ENCODE measurements around the gene CDH5. TPM values are rescaled to one million over a fixed set of nuclear protein-coding genes. Genes with fewer than 3 reads are reported as not detected.

CDH5 gene
- total RNA-seq, 2 experiments from 2014 or later: not detected

GRCh38 chr16:66357523-66357928, 9.0 kb upstream of the CDH5 start:
- Mint-ChIP-seq H3K9me3 (no peaks in the 10 kb centered on the region), H3K27ac (no peak overlapping the region), H3K27me3 (ENCODE audit: low read depth) (peaks cover 30% of the 10 kb centered on the region), H3K4me3 (no peak overlapping the region), H3K4me1 (ENCODE audit: low read depth) (no peaks in the 10 kb centered on the region), H3K36me3 (ENCODE audit: low read depth) (no peaks in the 10 kb centered on the region)
- CTCF ChIA-PET: interaction anchor here (0.8 to 4.1 kb wide), 20 partner anchors 9 to 251 kb away, joined by 3 to 53 read pairs (median 4); partner anchors contain the start of gene CDH5
- peak; percentile 47 for DNase-seq
- intact Hi-C loops (cut with micrococcal nuclease): loop anchor here (1.0 to 5.0 kb wide), 2 partner anchors 126 to 230 kb away; no protein-coding TSS in a partner anchor

- H3K36me3 Mint-ChIP-seq (ENCODE audit: low read depth): no peaks in the 10 kb centered on the region
- CTCF ChIA-PET: interaction anchor here (0.8 to 4.1 kb wide), 12 partner anchors 9 to 129 kb away, joined by 3 to 53 read pairs (median 5); partner anchors contain the start of gene CDH5
- no peaks in the 10 kb centered on the region for H3K9me3 Mint-ChIP-seq
- DNase-seq: no peak
- intact Hi-C loops (cut with micrococcal nuclease): loop anchor here (5.0 kb wide), 1 partner anchor 229 kb away; no protein-coding TSS in a partner anchor
- H3K27me3 Mint-ChIP-seq (ENCODE audit: low read depth): peaks cover 37% of the 10 kb centered on the region
- no peak overlapping the region for H3K4me3 Mint-ChIP-seq
- H3K27ac Mint-ChIP-seq: no peak overlapping the region
- no peaks in the 10 kb centered on the region for H3K4me1 Mint-ChIP-seq (ENCODE audit: low read depth)
These were observed 8.3 kb upstream of the CDH5 start for GRCh38 chr16:66358231-66358630.

GRCh38 chr16:66359012-66359411, 7.5 kb upstream of the CDH5 start:
- Mint-ChIP-seq H3K27me3 (ENCODE audit: low read depth) (peaks cover 35% of the 10 kb centered on the region), H3K9me3 (no peaks in the 10 kb centered on the region), H3K27ac (no peak overlapping the region), H3K4me1 (ENCODE audit: low read depth) (no peaks in the 10 kb centered on the region), H3K4me3 (no peak overlapping the region), H3K36me3 (ENCODE audit: low read depth) (no peaks in the 10 kb centered on the region)
- no peak for DNase-seq
- intact Hi-C loops (cut with micrococcal nuclease): loop anchor here (5.0 kb wide), 1 partner anchor 228 kb away; no protein-coding TSS in a partner anchor
- CTCF ChIA-PET: interaction anchor here (0.6 to 4.1 kb wide), 3 partner anchors 16 to 382 kb away, joined by 3 to 53 read pairs (median 3); no protein-coding TSS in a partner anchor

- Mint-ChIP-seq H3K36me3 (ENCODE audit: low read depth) (no peaks in the 10 kb centered on the region), H3K4me1 (ENCODE audit: low read depth) (no peaks in the 10 kb centered on the region), H3K27ac (no peak overlapping the region), H3K9me3 (no peaks in the 10 kb centered on the region), H3K4me3 (no peak overlapping the region), H3K27me3 (ENCODE audit: low read depth) (peaks cover 34% of the 10 kb centered on the region)
- intact Hi-C loops (cut with micrococcal nuclease): loop anchor here (5.0 kb wide), 1 partner anchor 227 kb away; no protein-coding TSS in a partner anchor
- DNase-seq: no peak
- CTCF ChIA-PET: interaction anchor here (4.1 kb wide), 1 partner anchor 17 kb away, joined by 53 read pairs; no protein-coding TSS in a partner anchor
These were observed 6.5 kb upstream of the CDH5 start for GRCh38 chr16:66359811-66360608.

- Mint-ChIP-seq H3K4me1 (ENCODE audit: low read depth) (no peaks in the 10 kb centered on the region), H3K9me3 (no peaks in the 10 kb centered on the region), H3K27ac (no peak overlapping the region), H3K27me3 (ENCODE audit: low read depth) (peaks cover 40% of the 10 kb centered on the region), H3K36me3 (ENCODE audit: low read depth) (no peaks in the 10 kb centered on the region), H3K4me3 (no peak overlapping the region)
- CTCF ChIA-PET: no interaction called here
- intact Hi-C loops (cut with micrococcal nuclease): no loop called here
- no peak for DNase-seq
These were observed 5.7 kb upstream of the CDH5 start for GRCh38 chr16:66360624-66361324.

GRCh38 chr16:66361604-66362135, 4.8 kb upstream of the CDH5 start:
- H3K9me3 Mint-ChIP-seq: no peaks in the 10 kb centered on the region
- no peak for DNase-seq
- H3K27me3 Mint-ChIP-seq (ENCODE audit: low read depth): peaks cover 42% of the 10 kb centered on the region
- intact Hi-C loops (cut with micrococcal nuclease): no loop called here
- CTCF ChIA-PET: no interaction called here
- no peaks in the 10 kb centered on the region for H3K36me3 Mint-ChIP-seq (ENCODE audit: low read depth)
- H3K4me1 Mint-ChIP-seq (ENCODE audit: low read depth): no peaks in the 10 kb centered on the region
- H3K27ac Mint-ChIP-seq: no peak overlapping the region
- H3K4me3 Mint-ChIP-seq: no peak overlapping the region

GRCh38 chr16:66363211-66363777, 3.2 kb upstream of the CDH5 start:
- H3K4me3 Mint-ChIP-seq: no peak overlapping the region
- peaks cover 35% of the 10 kb centered on the region for H3K27me3 Mint-ChIP-seq (ENCODE audit: low read depth)

GRCh38 chr16:66364117-66364958, 2.2 kb upstream of the CDH5 start:
- Mint-ChIP-seq H3K27ac (no peak overlapping the region), H3K36me3 (ENCODE audit: low read depth) (no peaks in the 10 kb centered on the region), H3K9me3 (no peaks in the 10 kb centered on the region), H3K4me3 (no peak overlapping the region), H3K4me1 (ENCODE audit: low read depth) (peaks cover 2% of the 10 kb centered on the region), H3K27me3 (ENCODE audit: low read depth) (peaks cover 35% of the 10 kb centered on the region)
- CTCF ChIA-PET: no interaction called here
- intact Hi-C loops (cut with micrococcal nuclease): no loop called here
- DNase-seq: no peak

More at GRCh38 chr16:66363211-66363777, 3.2 kb upstream of the CDH5 start:
- no peaks in the 10 kb centered on the region for H3K4me1 Mint-ChIP-seq (ENCODE audit: low read depth)
- DNase-seq: no peak
- no peaks in the 10 kb centered on the region for H3K9me3 Mint-ChIP-seq
- no peak overlapping the region for H3K27ac Mint-ChIP-seq
- no peaks in the 10 kb centered on the region for H3K36me3 Mint-ChIP-seq (ENCODE audit: low read depth)
- intact Hi-C loops (cut with micrococcal nuclease): no loop called here
- CTCF ChIA-PET: interaction anchor here (1.5 kb wide), 1 partner anchor 19 kb away, joined by 4 read pairs; no protein-coding TSS in a partner anchor

GRCh38 chr16:66364959-66365306, 1.6 kb upstream of the CDH5 start:
- Mint-ChIP-seq H3K36me3 (ENCODE audit: low read depth) (no peaks in the 10 kb centered on the region), H3K9me3 (no peaks in the 10 kb centered on the region), H3K4me1 (ENCODE audit: low read depth) (peaks cover 2% of the 10 kb centered on the region), H3K4me3 (no peak overlapping the region), H3K27ac (no peak overlapping the region), H3K27me3 (ENCODE audit: low read depth) (peaks cover 35% of the 10 kb centered on the region)
- CTCF ChIA-PET: no interaction called here
- intact Hi-C loops (cut with micrococcal nuclease): no loop called here
- no peak for DNase-seq

GRCh38 chr16:66365651-66366050, 840 bp upstream of the CDH5 start:
- intact Hi-C loops (cut with micrococcal nuclease): no loop called here
- Mint-ChIP-seq H3K27ac (no peak overlapping the region), H3K36me3 (ENCODE audit: low read depth) (no peaks in the 10 kb centered on the region), H3K4me3 (no peak overlapping the region), H3K27me3 (ENCODE audit: low read depth) (peaks cover 33% of the 10 kb centered on the region), H3K9me3 (no peaks in the 10 kb centered on the region), H3K4me1 (ENCODE audit: low read depth) (peaks cover 2% of the 10 kb centered on the region)
- CTCF ChIA-PET: interaction anchor here (2.7 kb wide), 1 partner anchor 9 kb away, joined by 14 read pairs; no protein-coding TSS in a partner anchor
- DNase-seq: no peak
